Neural cell (in vitro differentiated cells): Measurements from ENCODE around the gene DNAJC27. TPM values are rescaled to one million over a fixed set of nuclear protein-coding genes. Genes with fewer than 3 reads are reported as not detected.

ENCODE experiments used
- H2AFZ ChIP-seq: fragments of 200-600, 300-800 bp; sonication (generic), shearing (Covaris generic); 2 replicates; pipeline ENCODE4 v1.6.0; 2014; ENCODE audit warnings: low read depth, mild to moderate bottlenecking, antibody characterized with exemption, low read length, moderate library complexity
- H3F3A ChIP-seq: fragments of 200-600 bp; shearing (Covaris generic); 2 replicates; pipeline ENCODE4 v1.6.1; 2016; ENCODE audit warnings: mild to moderate bottlenecking, moderate library complexity, mixed read lengths, antibody characterized with exemption, low read length; ENCODE audit not compliant: insufficient read depth, poor library complexity, severe bottlenecking
- H3K27ac ChIP-seq: fragments of 200-600, 300-800 bp; sonication (generic), shearing (Covaris generic); 2 replicates; pipeline ENCODE4 v1.5.1; 2014; ENCODE audit warnings: mild to moderate bottlenecking, low read length, moderate library complexity
- H3K27me3 ChIP-seq: fragments of 300-800, 200-600 bp; sonication (generic), shearing (Covaris generic); 2 replicates; pipeline ENCODE4 v1.6.0; 2014; ENCODE audit warnings: mild to moderate bottlenecking, low read depth, low read length, moderate library complexity; ENCODE audit not compliant: insufficient read depth
- H3K36me3 ChIP-seq: fragments of 300-800, 200-600 bp; sonication (generic), shearing (Covaris generic); 2 replicates; pipeline ENCODE4 v1.5.1; 2014; ENCODE audit warnings: mild to moderate bottlenecking, antibody characterized with exemption, low read length, moderate library complexity; ENCODE audit not compliant: insufficient read depth
- H3K4me2 ChIP-seq: fragments of 300-800, 200-600 bp; sonication (generic), shearing (Covaris generic); 2 replicates; pipeline ENCODE4 v1.6.0; 2014; ENCODE audit warnings: mild to moderate bottlenecking, low read length
- H3K4me3 ChIP-seq: fragments of 300-800, 200-600 bp; sonication (generic), shearing (Covaris generic); 2 replicates; pipeline ENCODE4 v1.5.1; 2014; ENCODE audit warnings: mild to moderate bottlenecking, low read length, moderate library complexity
- H3K79me2 ChIP-seq: fragments of 200-600 bp; shearing (Covaris generic); replicated peaks from 2 replicates; pipeline ENCODE4 v1.6.0; 2014; ENCODE audit warnings: mild to moderate bottlenecking, low read length, moderate library complexity; ENCODE audit not compliant: insufficient read depth
- H3K9ac ChIP-seq: fragments of 300-800, 200-600 bp; sonication (generic), shearing (Covaris generic); 2 replicates; pipeline ENCODE4 v1.6.1; 2016; ENCODE audit warnings: mild to moderate bottlenecking, low read length, mixed read lengths
- H3K9me2 ChIP-seq: fragments of 200-600 bp; shearing (Covaris generic); 2 replicates; pipeline ENCODE4 v1.6.1; 2016; ENCODE audit warnings: mild to moderate bottlenecking, low read length, mixed read lengths; ENCODE audit not compliant: insufficient read depth
- H3K9me3 ChIP-seq: fragments of 200-600, 300-800 bp; sonication (generic), shearing (Covaris generic); 2 replicates; pipeline ENCODE4 v1.6.1; 2016; ENCODE audit warnings: mild to moderate bottlenecking, mixed run types, low read length, moderate library complexity, mixed read lengths
- H4K20me1 ChIP-seq: fragments of 200-600 bp; shearing (Covaris generic); 2 replicates; pipeline ENCODE4 v1.6.1; 2016; ENCODE audit warnings: mild to moderate bottlenecking, mixed run types; ENCODE audit not compliant: insufficient read depth
- EP300 ChIP-seq: fragments of 450-650 bp; conservative IDR thresholded peaks from 2 replicates; pipeline ENCODE4 v1.6.1; 2014; ENCODE audit warnings: antibody characterized with exemption, mild to moderate bottlenecking, moderate library complexity; ENCODE audit not compliant: poor library complexity, severe bottlenecking
- EZH2 ChIP-seq: fragments of 200-600, 300-800 bp; shearing (Covaris generic), sonication (generic); IDR thresholded peaks from 2 replicates; pipeline ENCODE4 v1.6.1; 2014; ENCODE audit warnings: antibody characterized with exemption, low read length, borderline replicate concordance, mild to moderate bottlenecking; ENCODE audit not compliant: insufficient read depth, poor library complexity, severe bottlenecking
- MXI1 ChIP-seq: fragments of 450-650 bp; conservative IDR thresholded peaks from 2 replicates; pipeline ENCODE4 v1.6.1; 2014; ENCODE audit warnings: antibody characterized with exemption, mild to moderate bottlenecking; ENCODE audit not compliant: poor library complexity, severe bottlenecking
- POLR2AphosphoS5 ChIP-seq: IDR thresholded peaks from 2 replicates; pipeline ENCODE4 v1.6.1; 2012
- RAD21 ChIP-seq: fragments of 450-650 bp; conservative IDR thresholded peaks from 2 replicates; pipeline ENCODE4 v1.6.1; 2014; ENCODE audit warnings: antibody characterized with exemption, mild to moderate bottlenecking, moderate library complexity
- SMC3 ChIP-seq: fragments of 450-650 bp; conservative IDR thresholded peaks from 2 replicates; pipeline ENCODE4 v1.6.1; 2014; ENCODE audit warnings: antibody characterized with exemption, mild to moderate bottlenecking, moderate library complexity; ENCODE audit not compliant: poor library complexity
- TAF1 ChIP-seq: IDR thresholded peaks from 2 replicates; pipeline ENCODE4 v1.6.1; 2012; ENCODE audit warnings: low read depth
- polyA plus RNA-seq: library from polyadenylated mRNA; depleted of rRNA; stranded (reverse); fragments of >200 nt; gene quantifications from 2 replicates; pipeline ENCODE4 v1.2.3, GENCODE V29; 2014
- TF ChIP-seq, protein P1 (sequence below): IDR thresholded peaks from 2 replicates; pipeline ENCODE4 v1.6.1; 2012; ENCODE audit warnings: borderline replicate concordance
- TF ChIP-seq, protein P2 (sequence below): fragments of 450-650 bp; IDR thresholded peaks from 2 replicates; pipeline ENCODE4 v1.5.1; 2014; ENCODE audit warnings: antibody characterized with exemption, mild to moderate bottlenecking, moderate library complexity; ENCODE audit not compliant: poor library complexity, severe bottlenecking

The DNAJC27 gene
- polyA plus RNA-seq, 1 donor from 2014 or later, result 22.4 TPM

DNA sequence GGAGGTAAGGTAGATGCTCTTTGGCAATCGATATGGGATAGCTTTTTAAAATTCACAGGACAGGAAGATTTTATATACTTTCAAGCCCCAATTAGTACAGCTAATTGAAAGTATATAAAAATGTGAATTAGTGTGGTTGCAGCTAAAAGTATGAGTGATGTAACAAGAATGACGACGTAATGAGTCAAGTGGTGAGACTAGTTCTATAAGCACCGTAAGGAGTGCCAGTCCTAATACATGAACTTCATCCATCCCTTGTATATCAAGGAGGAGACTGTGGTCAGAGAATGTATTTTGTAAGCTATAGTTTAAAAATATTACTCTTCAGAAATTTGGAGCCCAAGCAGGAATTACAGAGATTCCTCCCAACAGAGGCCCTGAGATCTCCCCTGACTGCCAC lies 25.8 kb downstream of the DNAJC27 start:
- Histone ChIP-seq H3K79me2 (no peaks in the 10 kb centered on the region), H3K27ac (no peak overlapping the region), H4K20me1 (no peaks in the 10 kb centered on the region), H3F3A (no peaks in the 10 kb centered on the region), H3K9ac (no peak overlapping the region), H3K4me3 (no peak overlapping the region), H3K9me3 (no peaks in the 10 kb centered on the region), H3K27me3 (no peaks in the 10 kb centered on the region), H2AFZ (no peak overlapping the region), H3K4me2 (no peak overlapping the region), H3K36me3 (peaks cover 3% of the 10 kb centered on the region), H3K9me2 (no peaks in the 10 kb centered on the region)
- TF ChIP-seq TAF1 (no peak), MXI1 (no peak), SMC3 (no peak)
- TF ChIP-seq, protein P1, sequence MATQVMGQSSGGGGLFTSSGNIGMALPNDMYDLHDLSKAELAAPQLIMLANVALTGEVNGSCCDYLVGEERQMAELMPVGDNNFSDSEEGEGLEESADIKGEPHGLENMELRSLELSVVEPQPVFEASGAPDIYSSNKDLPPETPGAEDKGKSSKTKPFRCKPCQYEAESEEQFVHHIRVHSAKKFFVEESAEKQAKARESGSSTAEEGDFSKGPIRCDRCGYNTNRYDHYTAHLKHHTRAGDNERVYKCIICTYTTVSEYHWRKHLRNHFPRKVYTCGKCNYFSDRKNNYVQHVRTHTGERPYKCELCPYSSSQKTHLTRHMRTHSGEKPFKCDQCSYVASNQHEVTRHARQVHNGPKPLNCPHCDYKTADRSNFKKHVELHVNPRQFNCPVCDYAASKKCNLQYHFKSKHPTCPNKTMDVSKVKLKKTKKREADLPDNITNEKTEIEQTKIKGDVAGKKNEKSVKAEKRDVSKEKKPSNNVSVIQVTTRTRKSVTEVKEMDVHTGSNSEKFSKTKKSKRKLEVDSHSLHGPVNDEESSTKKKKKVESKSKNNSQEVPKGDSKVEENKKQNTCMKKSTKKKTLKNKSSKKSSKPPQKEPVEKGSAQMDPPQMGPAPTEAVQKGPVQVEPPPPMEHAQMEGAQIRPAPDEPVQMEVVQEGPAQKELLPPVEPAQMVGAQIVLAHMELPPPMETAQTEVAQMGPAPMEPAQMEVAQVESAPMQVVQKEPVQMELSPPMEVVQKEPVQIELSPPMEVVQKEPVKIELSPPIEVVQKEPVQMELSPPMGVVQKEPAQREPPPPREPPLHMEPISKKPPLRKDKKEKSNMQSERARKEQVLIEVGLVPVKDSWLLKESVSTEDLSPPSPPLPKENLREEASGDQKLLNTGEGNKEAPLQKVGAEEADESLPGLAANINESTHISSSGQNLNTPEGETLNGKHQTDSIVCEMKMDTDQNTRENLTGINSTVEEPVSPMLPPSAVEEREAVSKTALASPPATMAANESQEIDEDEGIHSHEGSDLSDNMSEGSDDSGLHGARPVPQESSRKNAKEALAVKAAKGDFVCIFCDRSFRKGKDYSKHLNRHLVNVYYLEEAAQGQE, result no peak
- TF ChIP-seq, protein P2, sequence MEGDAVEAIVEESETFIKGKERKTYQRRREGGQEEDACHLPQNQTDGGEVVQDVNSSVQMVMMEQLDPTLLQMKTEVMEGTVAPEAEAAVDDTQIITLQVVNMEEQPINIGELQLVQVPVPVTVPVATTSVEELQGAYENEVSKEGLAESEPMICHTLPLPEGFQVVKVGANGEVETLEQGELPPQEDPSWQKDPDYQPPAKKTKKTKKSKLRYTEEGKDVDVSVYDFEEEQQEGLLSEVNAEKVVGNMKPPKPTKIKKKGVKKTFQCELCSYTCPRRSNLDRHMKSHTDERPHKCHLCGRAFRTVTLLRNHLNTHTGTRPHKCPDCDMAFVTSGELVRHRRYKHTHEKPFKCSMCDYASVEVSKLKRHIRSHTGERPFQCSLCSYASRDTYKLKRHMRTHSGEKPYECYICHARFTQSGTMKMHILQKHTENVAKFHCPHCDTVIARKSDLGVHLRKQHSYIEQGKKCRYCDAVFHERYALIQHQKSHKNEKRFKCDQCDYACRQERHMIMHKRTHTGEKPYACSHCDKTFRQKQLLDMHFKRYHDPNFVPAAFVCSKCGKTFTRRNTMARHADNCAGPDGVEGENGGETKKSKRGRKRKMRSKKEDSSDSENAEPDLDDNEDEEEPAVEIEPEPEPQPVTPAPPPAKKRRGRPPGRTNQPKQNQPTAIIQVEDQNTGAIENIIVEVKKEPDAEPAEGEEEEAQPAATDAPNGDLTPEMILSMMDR, result no peak

DNA sequence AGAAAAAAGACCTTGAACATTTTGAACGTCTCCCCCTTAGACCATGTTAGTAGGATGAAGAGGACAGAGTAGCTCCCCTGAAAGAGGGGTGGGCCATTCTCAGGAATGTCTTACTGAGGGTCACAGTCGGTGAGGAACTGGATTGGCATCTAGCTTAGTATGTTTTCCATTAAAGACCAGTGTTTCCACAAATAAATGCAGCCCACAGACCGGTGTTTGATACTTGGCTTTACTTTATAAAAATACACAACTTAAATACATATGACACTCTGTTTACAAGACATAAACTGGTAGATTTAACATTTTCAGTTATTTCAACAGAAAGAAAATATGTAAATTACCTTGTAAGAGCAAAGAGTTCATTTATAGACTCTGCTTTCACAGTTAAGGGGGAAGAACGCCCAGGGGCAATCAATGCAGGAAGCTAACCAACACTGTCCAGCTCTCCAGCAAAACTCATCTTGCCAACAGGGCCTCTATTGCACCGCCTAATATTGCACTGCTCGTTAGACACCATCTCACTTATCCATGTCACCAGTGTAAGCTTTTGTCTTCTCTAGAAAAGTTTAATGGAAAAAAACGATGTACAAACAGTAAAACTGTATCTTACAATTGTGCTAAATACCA lies 28.2 kb downstream of the DNAJC27 start:
- Histone ChIP-seq H3K79me2 (no peaks in the 10 kb centered on the region), H4K20me1 (no peaks in the 10 kb centered on the region), H3K27ac (no peak overlapping the region), H3K27me3 (no peaks in the 10 kb centered on the region), H2AFZ (no peak overlapping the region), H3K36me3 (peaks cover 3% of the 10 kb centered on the region), H3K9me3 (no peaks in the 10 kb centered on the region), H3F3A (no peaks in the 10 kb centered on the region), H3K4me3 (no peak overlapping the region), H3K4me2 (no peak overlapping the region), H3K9ac (no peak overlapping the region), H3K9me2 (no peaks in the 10 kb centered on the region)
- TF ChIP-seq POLR2AphosphoS5 (no peak), RAD21 (no peak), EZH2 (no peak), MXI1 (no peak), SMC3 (no peak), TAF1 (no peak), EP300 (no peak)
- TF ChIP-seq, protein P2, result no peak
- TF ChIP-seq, protein P1, result no peak
